Stimulated activated CD4-positive, alpha-beta T cell treated with anti-CD3 and anti-CD28 coated beads, Interleukin-1b, Interleukin-23, amount 100 ng/mL, for 48 hours (primary cell): ENCODE measurements around the gene TNRC6C.

Experiments used
- DNase-seq: peaks from one replicate; pipeline ENCODE4 v3.0.0-alpha.2; 2020

TNRC6C gene

GRCh38 chr17:77957857-77958715 lies at the start of gene TNRC6C:
TSS of gene TNRC6C (plus strand) at chr17:77958703. CDS start at chr17:78004207, 45,504 bp downstream.
- DNase-seq: peak; percentile 100

GRCh38 chr17:77909236-77909635 lies 49.3 kb upstream of the TNRC6C start:
- no peak for DNase-seq

GRCh38 chr17:77909816-77910215 lies 48.7 kb upstream of the TNRC6C start:
- no peak for DNase-seq

- DNase-seq: no peak
Observed at GRCh38 chr17:77914385-77915254, 43.9 kb upstream of the TNRC6C start.

- no peak for DNase-seq
Observed at GRCh38 chr17:77915594-77916021, 42.9 kb upstream of the TNRC6C start.

- DNase-seq: no peak
Observed at GRCh38 chr17:77916264-77916663, 42.2 kb upstream of the TNRC6C start.

- no peak for DNase-seq
Observed at GRCh38 chr17:77916703-77917481, 41.6 kb upstream of the TNRC6C start.

- DNase-seq: no peak
Observed at GRCh38 chr17:77919276-77919675, 39.2 kb upstream of the TNRC6C start.

- no peak for DNase-seq
Observed at GRCh38 chr17:77923135-77923534, 35.4 kb upstream of the TNRC6C start.

GRCh38 chr17:77923776-77924513 lies 34.6 kb upstream of the TNRC6C start:
- no peak for DNase-seq

- DNase-seq: no peak
Observed at GRCh38 chr17:77924757-77925336, 33.7 kb upstream of the TNRC6C start.

- no peak for DNase-seq
Observed at GRCh38 chr17:77925831-77926543, 32.5 kb upstream of the TNRC6C start.

GRCh38 chr17:77926981-77927380 lies 31.5 kb upstream of the TNRC6C start:
- DNase-seq: no peak

GRCh38 chr17:77927777-77928518 lies 30.6 kb upstream of the TNRC6C start:
- no peak for DNase-seq

- DNase-seq: no peak
Observed at GRCh38 chr17:77928519-77929179, 29.9 kb upstream of the TNRC6C start.

GRCh38 chr17:77929180-77929564 lies 29.3 kb upstream of the TNRC6C start:
- DNase-seq: no peak

- no peak for DNase-seq
Observed at GRCh38 chr17:77929871-77930436, 28.5 kb upstream of the TNRC6C start.

- DNase-seq: no peak
Observed at GRCh38 chr17:77930780-77931768, 27.4 kb upstream of the TNRC6C start.
